ENCODE results near the gene TBC1D7. TPM values are rescaled to one million over a fixed set of nuclear protein-coding genes. Genes with fewer than 3 reads are reported as not detected.
A peak's percentile ranks its signal among the peaks of the same experiment; 100 is the strongest.

Gene TBC1D7
- total RNA-seq, 1 experiment from 2014 or later, result 152 TPM

DNA sequence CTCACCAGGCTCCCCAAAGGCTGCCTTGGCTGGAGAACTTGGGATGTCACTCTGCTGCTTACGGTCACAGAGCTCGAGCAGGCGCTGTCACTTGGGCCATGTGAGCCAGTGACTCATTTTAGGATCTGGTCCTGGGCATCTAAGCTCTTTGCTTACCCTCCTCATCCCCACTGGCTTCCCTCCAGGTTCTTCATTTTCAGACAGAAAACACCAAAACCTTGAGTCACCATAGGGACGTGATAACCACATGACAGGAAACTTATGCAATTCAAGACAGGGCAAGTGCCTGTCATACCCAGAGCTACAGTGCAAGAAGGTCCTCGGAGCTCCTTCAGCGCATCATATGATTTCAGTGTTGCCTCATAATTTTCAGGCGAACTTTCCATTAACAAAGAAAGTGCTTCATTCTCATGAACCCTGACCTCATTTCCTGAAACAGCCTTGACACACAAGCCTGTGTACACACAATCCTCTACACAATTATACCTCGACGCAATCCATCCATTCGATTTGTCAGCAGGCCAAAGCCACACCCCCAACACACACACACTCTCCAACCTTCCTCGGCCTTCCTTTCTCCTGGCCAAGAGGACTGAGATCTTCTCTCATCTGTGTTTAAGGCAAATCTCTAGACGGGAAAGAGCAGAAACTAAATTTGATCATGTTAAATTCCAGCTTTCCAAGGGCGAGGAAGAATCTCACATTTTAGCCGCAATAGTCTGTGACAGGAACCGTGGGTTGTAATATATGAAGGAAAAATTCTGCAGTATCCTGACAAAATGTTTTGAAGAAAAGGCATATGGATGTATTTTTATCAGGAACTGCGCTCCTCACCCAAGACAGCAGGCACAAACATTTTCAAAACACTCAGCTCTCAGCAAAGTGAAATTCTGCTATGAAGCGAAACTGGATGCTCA, 25.3 kb downstream of the TBC1D7 start:
- Mint-ChIP-seq H3K4me1 (ENCODE audit: low read depth, unreplicated experiment) (peaks cover 12% of the 10 kb centered on the region), H3K27me3 (ENCODE audit: insufficient read depth, unreplicated experiment) (no peaks in the 10 kb centered on the region), H3K27ac (ENCODE audit: unreplicated experiment) (peak overlapping the region; percentile 7), H3K36me3 (ENCODE audit: insufficient read depth, unreplicated experiment) (peaks cover 100% of the 10 kb centered on the region), H3K9me3 (ENCODE audit: unreplicated experiment) (no peaks in the 10 kb centered on the region), H3K4me3 (ENCODE audit: unreplicated experiment) (no peak overlapping the region)
- intact Hi-C loops (cut with micrococcal nuclease; ENCODE audit: unreplicated experiment), result no loop called here
- CTCF ChIA-PET, result no interaction called here
- Histone ChIP-seq H3K4me1 (no peaks in the 10 kb centered on the region), H3K27me3 (replicated peaks; ENCODE audit: control insufficient read depth, insufficient read depth, low read length) (no peaks in the 10 kb centered on the region), H3K36me3 (ENCODE audit: control insufficient read depth, insufficient read depth, low read length) (peaks cover under 1% of the 10 kb centered on the region), H3K9me3 (no peaks in the 10 kb centered on the region), H3K4me3 (ENCODE audit: low read depth, low read length) (no peak overlapping the region)
- no peak for DNase-seq
- POLR2A ChIA-PET, result interaction anchor here (1.2 kb wide), 1 partner anchor 25 kb away, joined by 4 read pairs; the partner anchor contains the start of gene TBC1D7
- TF ChIP-seq, protein P1, sequence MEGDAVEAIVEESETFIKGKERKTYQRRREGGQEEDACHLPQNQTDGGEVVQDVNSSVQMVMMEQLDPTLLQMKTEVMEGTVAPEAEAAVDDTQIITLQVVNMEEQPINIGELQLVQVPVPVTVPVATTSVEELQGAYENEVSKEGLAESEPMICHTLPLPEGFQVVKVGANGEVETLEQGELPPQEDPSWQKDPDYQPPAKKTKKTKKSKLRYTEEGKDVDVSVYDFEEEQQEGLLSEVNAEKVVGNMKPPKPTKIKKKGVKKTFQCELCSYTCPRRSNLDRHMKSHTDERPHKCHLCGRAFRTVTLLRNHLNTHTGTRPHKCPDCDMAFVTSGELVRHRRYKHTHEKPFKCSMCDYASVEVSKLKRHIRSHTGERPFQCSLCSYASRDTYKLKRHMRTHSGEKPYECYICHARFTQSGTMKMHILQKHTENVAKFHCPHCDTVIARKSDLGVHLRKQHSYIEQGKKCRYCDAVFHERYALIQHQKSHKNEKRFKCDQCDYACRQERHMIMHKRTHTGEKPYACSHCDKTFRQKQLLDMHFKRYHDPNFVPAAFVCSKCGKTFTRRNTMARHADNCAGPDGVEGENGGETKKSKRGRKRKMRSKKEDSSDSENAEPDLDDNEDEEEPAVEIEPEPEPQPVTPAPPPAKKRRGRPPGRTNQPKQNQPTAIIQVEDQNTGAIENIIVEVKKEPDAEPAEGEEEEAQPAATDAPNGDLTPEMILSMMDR (IDR thresholded peaks at IDR 0.05; ENCODE audit: insufficient read depth in 1 of 2, low read depth in 1 of 2, low read length in 1 of 2, severe bottlenecking in 1 of 2, unreplicated experiment in 1 of 2), result no peak
- BruUV-seq (replicated peaks), result no TSS peak

DNA sequence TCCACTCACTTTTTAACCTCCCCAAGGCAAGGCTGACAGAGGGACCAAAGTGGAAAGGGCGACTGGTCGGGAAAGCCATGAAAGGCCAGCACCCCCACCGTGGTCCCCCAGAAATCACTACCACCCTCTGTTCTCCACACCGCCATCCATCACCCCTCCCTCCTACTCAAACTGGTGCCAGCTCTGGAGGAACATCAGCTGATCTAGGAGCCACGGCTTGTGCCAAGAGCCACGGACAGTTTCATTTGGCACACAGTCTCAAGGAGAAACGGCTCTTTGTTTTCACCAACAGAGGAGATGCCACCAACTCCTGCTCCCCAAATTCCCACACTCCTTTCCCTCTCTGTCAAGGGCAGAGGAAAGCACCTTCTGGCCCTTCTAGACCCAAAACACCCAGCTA, 26.0 kb downstream of the TBC1D7 start:
- ChIA-PET POLR2A (interaction anchor here (1.2 kb wide), 1 partner anchor 26 kb away, joined by 4 read pairs; the partner anchor contains the start of gene TBC1D7), CTCF (no interaction called here)
- H3K4me3 Mint-ChIP-seq (ENCODE audit: unreplicated experiment), result no peak overlapping the region
- H3K27me3 ChIP-seq (replicated peaks; ENCODE audit: control insufficient read depth, insufficient read depth, low read length), result no peaks in the 10 kb centered on the region
- H3K27me3 Mint-ChIP-seq (ENCODE audit: insufficient read depth, unreplicated experiment), result no peaks in the 10 kb centered on the region
- BruUV-seq (replicated peaks), result no TSS peak
- no peaks in the 10 kb centered on the region for H3K9me3 Mint-ChIP-seq (ENCODE audit: unreplicated experiment)
- H3K27ac Mint-ChIP-seq (ENCODE audit: unreplicated experiment), result peak overlapping the region; percentile 7
- no peaks in the 10 kb centered on the region; the same call in none of the 2 replicates for H3K36me3 ChIP-seq (ENCODE audit: control insufficient read depth, insufficient read depth, low read length)
- H3K36me3 Mint-ChIP-seq (ENCODE audit: insufficient read depth, unreplicated experiment), result peaks cover 100% of the 10 kb centered on the region
- H3K9me3 ChIP-seq, result no peaks in the 10 kb centered on the region
- H3K4me3 ChIP-seq (ENCODE audit: low read depth, low read length), result no peak overlapping the region
- H3K4me1 ChIP-seq, result no peaks in the 10 kb centered on the region
- intact Hi-C loops (cut with micrococcal nuclease; ENCODE audit: unreplicated experiment), result no loop called here
- DNase-seq, result no peak
- TF ChIP-seq, protein P1 (IDR thresholded peaks at IDR 0.05; ENCODE audit: insufficient read depth in 1 of 2, low read depth in 1 of 2, low read length in 1 of 2, severe bottlenecking in 1 of 2, unreplicated experiment in 1 of 2), result no peak
- peaks cover 8% of the 10 kb centered on the region for H3K4me1 Mint-ChIP-seq (ENCODE audit: low read depth, unreplicated experiment)

DNA sequence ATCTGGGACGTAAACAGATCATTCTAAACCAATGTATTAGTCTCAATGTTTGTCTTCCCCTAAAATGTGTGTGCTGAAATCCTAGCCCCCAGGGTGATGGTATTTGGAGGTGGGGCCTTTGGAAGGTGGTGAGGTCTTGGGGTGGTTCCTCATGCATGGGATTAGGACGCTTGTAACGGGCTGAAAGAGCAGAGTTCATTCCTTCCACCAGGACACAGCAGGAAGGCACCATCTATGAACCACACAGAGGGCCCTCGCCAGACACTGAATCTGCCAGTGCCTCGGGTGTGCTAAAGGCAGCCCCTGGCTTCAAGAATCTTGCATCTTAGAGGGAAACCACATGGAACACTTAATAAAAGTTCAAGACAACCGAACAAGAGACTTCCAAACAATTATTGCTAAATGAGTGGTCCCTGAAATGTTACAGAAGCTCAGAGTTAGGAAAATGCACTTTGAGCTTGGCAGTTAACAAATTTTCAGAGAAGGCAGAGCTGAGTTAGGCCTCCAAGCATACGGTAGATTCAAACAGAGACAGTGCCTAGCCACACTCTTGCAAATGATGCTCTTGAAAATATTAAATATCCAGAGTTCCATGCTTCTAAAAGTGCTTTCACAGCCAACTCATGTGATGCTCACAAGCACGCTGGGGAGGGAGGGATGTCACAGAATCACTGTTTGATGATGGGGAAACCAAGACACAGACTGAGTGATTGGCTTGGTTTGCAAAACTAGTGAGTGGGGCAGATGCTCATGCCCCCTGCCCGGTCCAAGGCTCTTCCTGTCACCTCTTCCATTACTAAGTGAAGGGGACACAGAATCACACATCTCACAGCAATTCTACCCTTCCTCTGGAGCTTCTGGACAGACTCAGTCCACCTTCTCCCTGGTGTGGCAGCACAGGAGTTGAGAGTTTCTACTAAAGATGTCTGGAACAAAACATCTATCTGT, 27.4 kb downstream of the TBC1D7 start:
- Histone ChIP-seq H3K27me3 (replicated peaks; ENCODE audit: control insufficient read depth, insufficient read depth, low read length) (no peaks in the 10 kb centered on the region), H3K4me1 (no peaks in the 10 kb centered on the region), H3K9me3 (no peaks in the 10 kb centered on the region), H3K4me3 (ENCODE audit: low read depth, low read length) (no peak overlapping the region), H3K36me3 (ENCODE audit: control insufficient read depth, insufficient read depth, low read length) (no peaks in the 10 kb centered on the region; the same call in none of the 2 replicates)
- ChIA-PET POLR2A (no interaction called here), CTCF (no interaction called here)
- BruUV-seq (replicated peaks), result no TSS peak
- Mint-ChIP-seq H3K36me3 (ENCODE audit: insufficient read depth, unreplicated experiment) (peaks cover 99% of the 10 kb centered on the region), H3K4me1 (ENCODE audit: low read depth, unreplicated experiment) (peaks cover 15% of the 10 kb centered on the region), H3K4me3 (ENCODE audit: unreplicated experiment) (no peak overlapping the region), H3K27me3 (ENCODE audit: insufficient read depth, unreplicated experiment) (no peaks in the 10 kb centered on the region), H3K9me3 (ENCODE audit: unreplicated experiment) (no peaks in the 10 kb centered on the region), H3K27ac (ENCODE audit: unreplicated experiment) (no peak overlapping the region)
- DNase-seq, result no peak
- TF ChIP-seq, protein P1 (IDR thresholded peaks at IDR 0.05; ENCODE audit: insufficient read depth in 1 of 2, low read depth in 1 of 2, low read length in 1 of 2, severe bottlenecking in 1 of 2, unreplicated experiment in 1 of 2), result no peak
- intact Hi-C loops (cut with micrococcal nuclease; ENCODE audit: unreplicated experiment), result no loop called here

All from Caco-2 (cell line).